ENCODE data around the gene TLE4.
"Not testable (repeated sequence)": the region's sequence is repeated elsewhere in the genome, so short reads cannot be mapped to it uniquely, and the experiment has no call there.

TLE4 gene

DNA sequence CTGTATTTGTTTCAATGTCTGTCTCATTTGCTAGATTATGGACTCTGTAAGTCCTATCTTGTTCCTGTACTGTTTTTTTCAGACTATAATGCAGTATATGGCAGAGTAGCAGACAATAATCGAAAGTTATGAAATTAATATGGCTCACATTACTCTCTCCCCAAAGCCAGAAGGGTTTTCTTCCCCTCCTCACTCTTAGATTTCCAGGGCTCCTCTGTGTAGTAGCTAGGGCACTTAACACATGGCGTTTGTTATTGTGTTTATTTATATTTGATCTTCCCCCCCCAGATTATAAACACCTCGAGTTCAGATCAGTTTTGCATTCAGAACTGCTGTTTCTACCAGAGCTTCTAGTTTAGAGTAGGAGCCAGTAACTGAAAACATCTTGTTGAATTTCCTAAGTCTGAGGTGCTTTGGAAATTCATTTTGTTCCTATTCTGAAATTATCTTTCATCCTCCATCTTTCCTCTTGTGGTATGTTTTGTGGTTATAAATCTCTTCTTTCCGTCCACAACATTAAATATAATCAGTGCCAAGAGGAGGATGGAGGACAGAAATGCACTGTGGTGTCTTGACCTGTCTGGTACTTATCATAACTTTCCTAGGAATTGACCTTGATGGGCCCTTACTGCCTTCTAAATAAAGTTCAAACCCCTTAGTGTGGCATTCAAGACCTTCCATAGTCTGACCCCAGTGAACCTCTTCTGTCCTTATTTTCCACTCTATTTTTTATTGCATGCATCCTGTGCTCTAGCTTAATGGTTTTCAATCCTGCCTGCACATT is 27.0 kb downstream of the TLE4 start:
- peaks cover 31 to 52% of the 10 kb centered on the region in 2 donors for H3K4me1 Mint-ChIP-seq (ENCODE audit: low read depth in 2 of 2)
- ATAC-seq (replicated peaks) (no peak), DNase-seq (no peak)
- H3K36me3 Mint-ChIP-seq (ENCODE audit: insufficient read depth), result peaks cover 4% of the 10 kb centered on the region
- peaks cover 0 to 3% of the 10 kb centered on the region in 2 donors for H3K9me3 Mint-ChIP-seq
- H3K4me3 Mint-ChIP-seq, result no peak overlapping the region
- H3K27ac Mint-ChIP-seq, result peak overlapping the region in 1 of 2 donors; percentile 29
- no peaks in the 10 kb centered on the region for H3K27me3 Mint-ChIP-seq

DNA sequence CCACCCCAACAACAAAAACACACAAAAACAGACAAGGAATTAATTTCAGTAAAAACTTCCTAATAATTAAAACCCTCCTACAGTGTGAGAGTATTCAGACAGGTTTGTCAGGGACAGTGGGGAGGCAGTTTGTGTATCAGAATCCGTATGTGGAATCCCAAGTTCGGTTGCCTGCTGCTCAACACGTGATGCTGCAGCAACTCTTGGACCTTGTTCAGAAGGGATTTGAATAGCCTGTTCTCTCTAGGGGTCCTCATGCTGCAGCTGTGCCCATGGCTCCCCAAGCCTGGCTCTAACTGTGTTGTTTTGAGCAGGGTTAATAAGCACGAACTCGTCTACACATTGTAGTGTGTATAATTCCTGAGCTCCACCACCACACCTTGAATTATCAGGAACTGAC is 28.7 kb downstream of the TLE4 start:
- Mint-ChIP-seq H3K27ac (no peak overlapping the region), H3K36me3 (ENCODE audit: insufficient read depth) (no peaks in the 10 kb centered on the region), H3K4me3 (no peak overlapping the region), H3K9me3 (peaks cover 0 to 3% of the 10 kb centered on the region in 2 donors), H3K4me1 (ENCODE audit: low read depth in 2 of 2) (peaks cover 26 to 40% of the 10 kb centered on the region in 2 donors), H3K27me3 (no peaks in the 10 kb centered on the region)
- DNase-seq, result no peak
- ATAC-seq (replicated peaks), result no peak

DNA sequence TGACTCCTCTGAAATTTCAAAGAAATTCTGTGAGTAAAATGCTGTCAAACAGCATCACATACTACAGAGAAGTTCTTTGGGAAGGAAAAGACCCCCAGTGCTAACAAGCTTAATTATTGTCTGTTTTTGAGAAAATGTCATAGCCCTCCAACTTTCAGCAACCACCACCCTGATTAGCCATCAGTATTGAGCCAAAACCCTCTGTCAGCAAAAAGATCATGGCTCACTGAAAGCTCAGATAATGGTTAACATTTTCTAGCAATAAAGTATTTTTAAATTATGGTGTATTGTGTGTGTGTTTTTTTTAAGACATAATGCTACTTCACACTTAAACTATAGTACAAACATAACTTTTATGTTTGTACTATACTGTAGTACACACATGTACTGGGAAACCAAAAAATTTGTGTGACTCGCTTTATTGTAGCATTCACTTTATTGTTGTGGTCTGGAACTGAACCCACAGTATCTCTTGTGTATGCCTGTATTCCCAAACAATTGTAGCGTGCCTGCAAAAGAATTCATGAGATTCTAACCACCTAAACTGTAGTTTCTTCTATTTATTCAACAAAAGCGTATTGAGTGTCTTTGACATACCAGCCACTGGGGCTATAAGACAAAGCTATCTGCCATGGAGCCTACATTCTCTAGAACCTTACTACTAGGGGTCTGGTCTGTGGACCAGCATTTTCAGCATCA is 31.6 kb downstream of the TLE4 start:
- peaks cover 0 to 3% of the 10 kb centered on the region in 2 donors for H3K9me3 Mint-ChIP-seq
- DNase-seq, result no peak
- ATAC-seq (replicated peaks), result no peak
- no peak overlapping the region for H3K27ac Mint-ChIP-seq
- no peak overlapping the region for H3K4me3 Mint-ChIP-seq
- H3K36me3 Mint-ChIP-seq (ENCODE audit: insufficient read depth), result no peaks in the 10 kb centered on the region
- no peaks in the 10 kb centered on the region for H3K27me3 Mint-ChIP-seq
- H3K4me1 Mint-ChIP-seq (ENCODE audit: low read depth in 2 of 2), result peaks cover 28 to 33% of the 10 kb centered on the region in 2 donors

- peaks cover 22 to 27% of the 10 kb centered on the region in 2 donors for H3K4me1 Mint-ChIP-seq (ENCODE audit: low read depth in 2 of 2)
- H3K9me3 Mint-ChIP-seq, result peaks cover 0 to 3% of the 10 kb centered on the region in 2 donors
- no peaks in the 10 kb centered on the region for H3K27me3 Mint-ChIP-seq
- no peaks in the 10 kb centered on the region for H3K36me3 Mint-ChIP-seq (ENCODE audit: insufficient read depth)
- H3K27ac Mint-ChIP-seq, result no peak overlapping the region
- H3K4me3 Mint-ChIP-seq, result no peak overlapping the region
- DNase-seq (no peak), ATAC-seq (replicated peaks) (no peak)
Observed at GRCh38 chr9:79604149-79604548, 32.4 kb downstream of the TLE4 start.

- peaks cover 19 to 29% of the 10 kb centered on the region in 2 donors for H3K4me1 Mint-ChIP-seq (ENCODE audit: low read depth in 2 of 2)
- no peaks in the 10 kb centered on the region for H3K27me3 Mint-ChIP-seq
- no peaks in the 10 kb centered on the region for H3K36me3 Mint-ChIP-seq (ENCODE audit: insufficient read depth)
- H3K27ac Mint-ChIP-seq, result no peak overlapping the region
- no peak for DNase-seq
- peaks cover 0 to 3% of the 10 kb centered on the region in 2 donors for H3K9me3 Mint-ChIP-seq
- peak; percentile 29 for ATAC-seq (replicated peaks)
- no peak overlapping the region for H3K4me3 Mint-ChIP-seq
Observed at GRCh38 chr9:79604921-79605562, 33.3 kb downstream of the TLE4 start.

- H3K4me1 Mint-ChIP-seq (ENCODE audit: low read depth in 2 of 2), result peaks cover 20 to 29% of the 10 kb centered on the region in 2 donors
- peak overlapping the region in 1 of 2 donors; percentile 44 for H3K27ac Mint-ChIP-seq
- peak overlapping the region in 1 of 2 donors; percentile 27 for H3K4me3 Mint-ChIP-seq
- ATAC-seq (replicated peaks); DNase-seq; H3K27me3 Mint-ChIP-seq; H3K9me3 Mint-ChIP-seq; H3K36me3 Mint-ChIP-seq (ENCODE audit: insufficient read depth): not testable (repeated sequence)
Observed at GRCh38 chr9:79606529-79606928, 34.8 kb downstream of the TLE4 start.

DNA sequence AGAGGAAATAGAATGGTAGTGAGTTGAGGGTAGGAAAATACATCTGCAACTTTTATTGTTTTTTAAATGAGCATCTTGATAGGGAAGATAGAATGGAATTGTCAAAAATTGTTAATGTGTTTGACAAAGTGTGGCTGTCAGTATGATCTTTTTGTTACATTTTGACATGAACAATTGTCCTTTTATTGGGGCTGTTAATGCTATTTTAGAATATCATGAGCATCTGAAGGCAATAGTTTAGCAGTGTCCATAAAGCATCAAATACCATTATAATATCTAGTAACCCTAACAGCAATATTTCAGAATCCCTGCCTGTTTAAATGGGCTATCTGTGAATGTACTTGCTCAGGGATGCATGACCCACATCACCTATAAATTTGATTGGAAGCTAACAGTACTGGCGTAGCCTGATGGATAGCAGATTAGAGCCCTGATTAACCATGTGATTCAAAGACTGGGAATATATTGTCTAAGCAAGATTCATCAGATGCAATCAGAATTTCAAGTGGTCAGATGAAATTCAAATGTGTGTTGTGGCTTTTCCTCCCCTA is 37.8 kb downstream of the TLE4 start:
- DNase-seq (no peak), ATAC-seq (replicated peaks) (no peak)
- peaks cover 20 to 38% of the 10 kb centered on the region in 2 donors for H3K4me1 Mint-ChIP-seq (ENCODE audit: low read depth in 2 of 2)
- peak overlapping the region in 1 of 2 donors; percentile 23 for H3K27ac Mint-ChIP-seq
- H3K9me3 Mint-ChIP-seq, result no peaks in the 10 kb centered on the region
- H3K36me3 Mint-ChIP-seq (ENCODE audit: insufficient read depth), result peaks cover 4% of the 10 kb centered on the region
- H3K4me3 Mint-ChIP-seq, result no peak overlapping the region
- H3K27me3 Mint-ChIP-seq, result no peaks in the 10 kb centered on the region

DNA sequence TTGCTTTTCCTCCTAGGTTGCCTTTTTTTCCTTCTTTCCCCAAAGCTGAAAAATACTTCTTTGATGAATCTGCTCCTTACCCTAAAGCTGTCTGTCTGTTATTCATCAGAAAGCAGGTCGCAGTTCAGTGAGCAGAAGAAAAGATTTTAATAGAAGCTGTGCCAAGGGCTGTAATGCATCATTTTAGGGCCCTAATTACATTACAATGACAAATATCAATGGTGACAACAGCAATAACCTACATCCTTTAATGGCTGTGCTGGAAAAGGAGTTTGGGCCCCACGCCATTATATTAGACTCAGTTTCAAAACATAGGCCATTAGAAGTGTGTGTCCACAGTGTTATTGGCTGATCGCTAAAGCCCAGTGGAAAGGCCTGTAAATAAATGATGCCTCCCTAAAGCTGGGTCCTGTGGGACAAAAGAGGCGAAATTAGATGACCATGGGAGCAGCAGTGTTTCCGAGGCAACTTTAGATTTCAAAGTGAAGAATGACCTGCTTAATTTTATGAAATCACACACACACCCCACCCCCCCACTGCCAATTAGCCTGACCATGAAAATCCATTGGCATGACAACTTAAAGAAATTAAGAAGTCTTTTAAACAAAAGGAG is 38.4 kb downstream of the TLE4 start:
- Mint-ChIP-seq H3K36me3 (ENCODE audit: insufficient read depth) (peaks cover 4% of the 10 kb centered on the region), H3K4me3 (no peak overlapping the region), H3K27ac (peak overlapping the region in 1 of 2 donors; percentile 23), H3K9me3 (no peaks in the 10 kb centered on the region), H3K27me3 (no peaks in the 10 kb centered on the region), H3K4me1 (ENCODE audit: low read depth in 2 of 2) (peaks cover 20 to 42% of the 10 kb centered on the region in 2 donors)
- ATAC-seq (replicated peaks), result no peak
- DNase-seq, result no peak

DNA sequence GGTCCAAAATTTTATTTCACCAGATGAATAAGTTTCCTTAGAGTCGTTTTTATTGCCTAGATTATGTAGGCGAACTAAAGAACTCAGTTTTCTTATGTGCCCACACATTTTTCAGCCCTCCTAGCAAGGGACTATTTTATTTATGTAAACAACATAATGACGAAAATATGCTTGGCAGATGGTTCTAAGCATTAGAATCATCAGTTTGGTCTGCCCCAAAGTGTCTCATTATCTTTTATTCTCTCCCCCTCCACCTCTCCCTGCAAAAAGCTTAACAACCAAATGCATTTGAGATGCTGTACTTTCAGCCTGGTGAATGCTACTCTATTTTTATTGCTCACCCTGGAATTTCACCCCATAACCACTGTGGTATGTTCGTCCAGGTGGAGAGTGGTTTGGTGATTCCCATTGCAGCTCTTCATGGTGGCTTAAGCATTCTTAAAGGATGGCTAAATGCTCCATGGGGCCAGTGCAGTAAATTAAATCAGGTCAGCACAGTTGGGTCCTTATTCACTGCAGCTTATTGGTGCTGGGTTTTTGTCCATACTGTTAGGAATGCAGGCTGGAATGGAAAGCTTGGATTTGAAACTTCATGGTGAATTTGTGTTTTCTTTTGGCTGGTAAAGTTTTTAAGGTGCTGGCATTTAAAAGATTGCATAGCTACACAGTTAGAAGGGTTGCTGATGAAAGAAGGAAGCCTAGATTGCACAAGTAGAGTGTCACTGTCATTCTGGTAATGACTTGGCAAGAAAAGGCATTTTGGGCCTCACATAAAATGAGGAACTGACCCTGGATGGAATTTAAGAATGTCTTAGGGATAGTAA is 39.2 kb downstream of the TLE4 start:
- no peak overlapping the region for H3K4me3 Mint-ChIP-seq
- ATAC-seq (replicated peaks), result no peak
- peaks cover 4% of the 10 kb centered on the region for H3K36me3 Mint-ChIP-seq (ENCODE audit: insufficient read depth)
- no peak overlapping the region for H3K27ac Mint-ChIP-seq
- DNase-seq, result no peak
- H3K9me3 Mint-ChIP-seq, result no peaks in the 10 kb centered on the region
- H3K27me3 Mint-ChIP-seq, result no peaks in the 10 kb centered on the region
- H3K4me1 Mint-ChIP-seq (ENCODE audit: low read depth in 2 of 2), result peaks cover 20 to 42% of the 10 kb centered on the region in 2 donors

DNA sequence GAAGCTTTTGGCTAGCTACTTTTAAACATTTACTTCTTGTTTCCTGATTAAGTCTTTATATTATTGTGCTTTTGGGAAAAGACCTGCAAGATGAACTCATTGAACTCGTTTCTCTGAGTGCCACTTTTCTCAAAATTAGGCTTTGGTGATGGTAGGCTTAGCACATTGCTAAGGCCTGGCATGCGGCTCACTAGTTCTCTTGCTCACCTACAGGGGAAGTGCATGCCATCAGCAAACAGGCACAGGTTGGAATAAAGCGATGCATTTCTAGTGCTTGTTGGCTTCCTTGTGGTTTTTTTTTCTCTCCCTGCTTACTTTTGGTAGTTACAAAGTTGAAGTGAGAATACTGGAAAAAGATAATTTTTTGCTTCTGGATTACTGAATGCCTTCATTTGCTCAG is 41.4 kb downstream of the TLE4 start:
- no peak for ATAC-seq (replicated peaks)

DNA sequence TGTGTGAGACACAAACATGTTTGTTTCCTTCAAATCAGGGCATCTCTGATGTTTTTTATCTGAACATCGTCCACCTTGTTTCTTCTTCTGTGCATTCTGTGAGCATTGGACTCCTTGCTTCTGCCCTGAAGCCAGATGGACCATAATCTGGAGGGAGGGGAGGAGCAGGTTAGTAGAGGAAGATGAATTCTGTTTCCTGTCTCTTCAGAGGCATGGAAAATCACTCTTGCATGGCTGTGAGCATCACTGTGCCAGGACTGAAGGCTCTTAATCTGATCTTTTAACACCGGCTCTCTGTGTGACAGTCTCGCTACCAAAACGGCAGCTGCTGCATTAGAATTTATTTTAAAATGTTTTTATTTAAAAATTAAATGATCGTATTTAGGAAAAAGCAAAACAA is 43.3 kb downstream of the TLE4 start:
- Mint-ChIP-seq H3K27ac (no peak overlapping the region), H3K4me3 (no peak overlapping the region), H3K4me1 (ENCODE audit: low read depth in 2 of 2) (peaks cover 17 to 34% of the 10 kb centered on the region in 2 donors), H3K36me3 (ENCODE audit: insufficient read depth) (peaks cover 4% of the 10 kb centered on the region), H3K9me3 (no peaks in the 10 kb centered on the region), H3K27me3 (no peaks in the 10 kb centered on the region)
- ATAC-seq (replicated peaks) (no peak), DNase-seq (no peak)

More for the DNA sequence above, 41.4 kb downstream of the TLE4 start:
- Mint-ChIP-seq H3K9me3 (no peaks in the 10 kb centered on the region), H3K4me1 (ENCODE audit: low read depth in 2 of 2) (peaks cover 9 to 34% of the 10 kb centered on the region in 2 donors), H3K27ac (no peak overlapping the region), H3K27me3 (no peaks in the 10 kb centered on the region), H3K36me3 (ENCODE audit: insufficient read depth) (peaks cover 4% of the 10 kb centered on the region), H3K4me3 (no peak overlapping the region)
- no peak for DNase-seq

DNA sequence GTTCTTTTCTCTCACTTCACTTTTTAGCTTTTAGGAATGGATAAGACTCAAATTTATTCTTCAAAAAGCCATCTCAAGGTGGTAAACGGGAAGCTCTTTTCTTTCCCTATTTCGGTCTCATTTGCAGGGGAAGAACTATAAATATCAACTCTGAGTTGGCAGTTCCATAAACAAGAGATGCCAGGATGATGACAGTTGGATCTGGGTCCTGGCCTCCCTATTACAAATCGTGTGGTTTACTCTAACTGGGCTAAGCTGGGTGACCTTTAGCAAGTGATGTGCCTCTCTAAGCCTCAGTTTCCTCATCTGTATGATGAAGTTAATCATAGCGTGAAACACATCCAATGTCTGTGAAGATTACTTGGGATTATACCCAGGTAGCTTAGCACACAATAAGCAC is 44.2 kb downstream of the TLE4 start:
- H3K27ac Mint-ChIP-seq, result peak overlapping the region in 1 of 2 donors; percentile 56
- peaks cover 4% of the 10 kb centered on the region for H3K36me3 Mint-ChIP-seq (ENCODE audit: insufficient read depth)
- no peak for ATAC-seq (replicated peaks)
- DNase-seq, result no peak
- H3K4me1 Mint-ChIP-seq (ENCODE audit: low read depth in 2 of 2), result peaks cover 22 to 40% of the 10 kb centered on the region in 2 donors
- no peak overlapping the region for H3K4me3 Mint-ChIP-seq
- H3K27me3 Mint-ChIP-seq, result no peaks in the 10 kb centered on the region
- H3K9me3 Mint-ChIP-seq, result no peaks in the 10 kb centered on the region
